GM12873 (cell line): ENCODE data around the gene SNX30.

ENCODE experiments used
- CTCF ChIP-seq: IDR thresholded peaks from 2 replicates; pipeline ENCODE4 v1.5.1; 2012; ENCODE audit warnings: low read depth, mild to moderate bottlenecking, moderate library complexity, low read length, control low read depth; ENCODE audit not compliant: insufficient read depth; ENCODE audit errors: missing control alignments

The SNX30 gene

GRCh38 chr9:112898872-112899311 lies 148.3 kb downstream of the SNX30 start:
- TF ChIP-seq CTCF = no peak

GRCh38 chr9:112900488-112900887 lies 149.9 kb downstream of the SNX30 start:
- TF ChIP-seq CTCF = no peak

- no peak for TF ChIP-seq CTCF
Observed at GRCh38 chr9:112900901-112901300, 150.3 kb downstream of the SNX30 start.

GRCh38 chr9:112905084-112905483 lies 154.5 kb downstream of the SNX30 start:
- TF ChIP-seq CTCF = no peak

- no peak for TF ChIP-seq CTCF
Observed at GRCh38 chr9:112911736-112912135, 161.2 kb downstream of the SNX30 start.

GRCh38 chr9:112912636-112913035 lies 162.1 kb downstream of the SNX30 start:
- no peak for TF ChIP-seq CTCF

GRCh38 chr9:112913326-112913725 lies 162.8 kb downstream of the SNX30 start:
- TF ChIP-seq CTCF = no peak
